Retinal pigment epithelial cell (primary cell): ENCODE results near the gene SAG.

Source experiments
- DNase-seq: peaks from one replicate; pipeline ENCODE4 v3.0.0-alpha.2; 2010; ENCODE audit warnings: low read depth
- H3K4me3 ChIP-seq: 2 replicates; pipeline ENCODE4 v1.5.1; 2011; ENCODE audit warnings: mild to moderate bottlenecking, low read length, control low read depth, moderate library complexity
- CTCF ChIP-seq: conservative IDR thresholded peaks from 2 replicates; pipeline ENCODE4 v1.5.1; 2011; ENCODE audit warnings: low read depth, low read length, control low read depth, inconsistent platforms

The SAG gene

GRCh38 chr2:233358947-233359346 lies 51.3 kb downstream of the SAG start:
- H3K4me3 ChIP-seq, result no peak overlapping the region
- no peak for TF ChIP-seq CTCF
- no peak for DNase-seq

- TF ChIP-seq CTCF, result no peak
- DNase-seq, result no peak
- no peak overlapping the region for H3K4me3 ChIP-seq
Observed at GRCh38 chr2:233359823-233360222, 52.2 kb downstream of the SAG start.

GRCh38 chr2:233360771-233361176 lies 53.2 kb downstream of the SAG start:
- H3K4me3 ChIP-seq, result no peak overlapping the region
- TF ChIP-seq CTCF, result no peak
- no peak for DNase-seq

GRCh38 chr2:233361297-233361696 lies 53.7 kb downstream of the SAG start:
- peak; percentile 38 for DNase-seq
- H3K4me3 ChIP-seq, result no peak overlapping the region
- no peak for TF ChIP-seq CTCF

- no peak for DNase-seq
- H3K4me3 ChIP-seq, result no peak overlapping the region
- TF ChIP-seq CTCF, result no peak
Observed at GRCh38 chr2:233362742-233363141, 55.1 kb downstream of the SAG start.

GRCh38 chr2:233363744-233364235 lies 56.2 kb downstream of the SAG start:
- no peak for TF ChIP-seq CTCF
- no peak overlapping the region for H3K4me3 ChIP-seq
- DNase-seq, result no peak

- no peak for TF ChIP-seq CTCF
- no peak for DNase-seq
- no peak overlapping the region for H3K4me3 ChIP-seq
Observed at GRCh38 chr2:233365861-233366520, 58.4 kb downstream of the SAG start.
